ENCODE results near the gene PKDCC. TPM values are rescaled to one million over a fixed set of nuclear protein-coding genes. Genes with fewer than 3 reads are reported as not detected.
A peak's percentile ranks its signal among the peaks of the same experiment; 100 is the strongest.

PKDCC gene
- total and polyA plus RNA-seq, 2 of the 13 experiments (the other 11 are each of a cell fraction or from before 2014, with no cell fraction given) = 52.6 to 58.8 TPM

DNA sequence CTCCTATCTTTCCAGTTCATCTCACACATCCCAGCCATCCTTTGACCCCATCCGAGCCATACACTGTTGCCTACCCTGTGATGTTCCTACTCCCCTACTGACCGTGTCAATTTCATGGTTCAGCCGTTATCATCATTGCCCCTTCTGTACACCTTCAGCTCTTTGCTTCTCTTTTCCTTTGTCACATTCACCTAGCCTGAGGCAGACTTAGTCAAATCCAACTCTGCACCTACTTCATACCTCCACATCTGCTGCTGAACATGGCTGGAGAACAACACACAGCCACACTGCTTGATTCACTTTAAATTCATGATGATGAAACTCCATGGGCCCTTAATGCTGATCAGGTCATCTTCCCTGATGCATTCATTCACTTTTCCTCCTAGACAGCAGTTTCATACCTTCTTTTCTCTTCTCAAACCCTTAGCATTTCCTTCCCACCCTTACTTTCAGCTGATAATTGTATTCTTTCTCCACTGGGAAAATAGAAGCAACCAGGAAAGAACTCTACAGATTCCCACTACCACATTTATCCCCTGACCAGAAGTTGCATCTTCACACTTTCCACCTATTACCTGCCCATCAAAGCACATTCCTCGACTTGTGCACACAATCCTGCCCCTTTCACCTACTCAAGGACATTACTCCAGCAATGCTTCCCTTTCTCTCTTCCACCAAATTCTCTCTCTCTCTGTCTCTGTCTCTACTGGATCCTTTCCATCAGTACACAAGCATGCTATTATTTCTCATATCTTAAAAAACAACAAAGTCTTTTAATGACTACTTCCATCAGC lies 59.6 kb downstream of the PKDCC start (continued):
- no peak for TF ChIP-seq ZSCAN20 (CRISPR knock-in tag; IDR thresholded peaks at IDR 0.05; ENCODE audit: borderline replicate concordance)
- no peak for TF ChIP-seq ZNF598 (CRISPR knock-in tag; IDR thresholded peaks at IDR 0.05; ENCODE audit: borderline replicate concordance)
- TF ChIP-seq FOXK1 (CRISPR knock-in tag; IDR thresholded peaks at IDR 0.05; ENCODE audit: borderline replicate concordance, low read depth) = no peak
- no peak for TF ChIP-seq KDM3A (CRISPR knock-in tag; IDR thresholded peaks at IDR 0.05; ENCODE audit: low read depth)
- TF ChIP-seq REL (CRISPR knock-in tag; conservative IDR thresholded peaks at IDR 0.05) = no peak
- no peak for TF ChIP-seq ZNF138 (CRISPR knock-in tag; IDR thresholded peaks at IDR 0.05; ENCODE audit: low read depth)
- TF ChIP-seq, protein P1, sequence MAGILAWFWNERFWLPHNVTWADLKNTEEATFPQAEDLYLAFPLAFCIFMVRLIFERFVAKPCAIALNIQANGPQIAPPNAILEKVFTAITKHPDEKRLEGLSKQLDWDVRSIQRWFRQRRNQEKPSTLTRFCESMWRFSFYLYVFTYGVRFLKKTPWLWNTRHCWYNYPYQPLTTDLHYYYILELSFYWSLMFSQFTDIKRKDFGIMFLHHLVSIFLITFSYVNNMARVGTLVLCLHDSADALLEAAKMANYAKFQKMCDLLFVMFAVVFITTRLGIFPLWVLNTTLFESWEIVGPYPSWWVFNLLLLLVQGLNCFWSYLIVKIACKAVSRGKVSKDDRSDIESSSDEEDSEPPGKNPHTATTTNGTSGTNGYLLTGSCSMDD (CRISPR knock-in tag; IDR thresholded peaks at IDR 0.05) = no peak
- no peak for TF ChIP-seq DNMT3B (CRISPR knock-in tag; conservative IDR thresholded peaks at IDR 0.05)
- no peak for TF ChIP-seq CC2D1A (CRISPR knock-in tag; IDR thresholded peaks at IDR 0.05)
- TF ChIP-seq FOSL2 (CRISPR knock-in tag; IDR thresholded peaks at IDR 0.05) = no peak; the same call in 1 of the 2 replicates
- no peak for TF ChIP-seq ARNTL (CRISPR knock-in tag; IDR thresholded peaks at IDR 0.05)
- TF ChIP-seq, protein P2, sequence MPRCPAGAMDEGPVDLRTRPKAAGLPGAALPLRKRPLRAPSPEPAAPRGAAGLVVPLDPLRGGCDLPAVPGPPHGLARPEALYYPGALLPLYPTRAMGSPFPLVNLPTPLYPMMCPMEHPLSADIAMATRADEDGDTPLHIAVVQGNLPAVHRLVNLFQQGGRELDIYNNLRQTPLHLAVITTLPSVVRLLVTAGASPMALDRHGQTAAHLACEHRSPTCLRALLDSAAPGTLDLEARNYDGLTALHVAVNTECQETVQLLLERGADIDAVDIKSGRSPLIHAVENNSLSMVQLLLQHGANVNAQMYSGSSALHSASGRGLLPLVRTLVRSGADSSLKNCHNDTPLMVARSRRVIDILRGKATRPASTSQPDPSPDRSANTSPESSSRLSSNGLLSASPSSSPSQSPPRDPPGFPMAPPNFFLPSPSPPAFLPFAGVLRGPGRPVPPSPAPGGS (CRISPR knock-in tag; IDR thresholded peaks at IDR 0.05) = no peak
- TF ChIP-seq TAF15 (IDR thresholded peaks at IDR 0.05; ENCODE audit: low read depth, low read length, poor library complexity, severe bottlenecking) = no peak
- no peak for TF ChIP-seq ZNF839 (CRISPR knock-in tag; IDR thresholded peaks at IDR 0.05; ENCODE audit: borderline replicate concordance)
- TF ChIP-seq ZNF709 (CRISPR knock-in tag; IDR thresholded peaks at IDR 0.05) = no peak
- no peak for TF ChIP-seq ZNF570 (CRISPR knock-in tag; IDR thresholded peaks at IDR 0.05; ENCODE audit: borderline replicate concordance)
- TF ChIP-seq ZNF292 (CRISPR knock-in tag; IDR thresholded peaks at IDR 0.05; ENCODE audit: borderline replicate concordance, low read depth) = peak; percentile 32; the same call in 1 of the 2 replicates
- no peak for TF ChIP-seq CHCHD3 (CRISPR knock-in tag; IDR thresholded peaks at IDR 0.05)
- TF ChIP-seq ZNF274 (CRISPR knock-in tag; IDR thresholded peaks at IDR 0.05) = no peak
- TF ChIP-seq ZNF441 (CRISPR knock-in tag; IDR thresholded peaks at IDR 0.05; ENCODE audit: borderline replicate concordance) = no peak
- no peak for TF ChIP-seq TARDBP (CRISPR knock-in tag; IDR thresholded peaks at IDR 0.05)
- TF ChIP-seq ZNF660 (CRISPR knock-in tag; IDR thresholded peaks at IDR 0.05; ENCODE audit: borderline replicate concordance, low read depth) = no peak
- TF ChIP-seq ZNF136 (CRISPR knock-in tag; IDR thresholded peaks at IDR 0.05; ENCODE audit: low read depth) = no peak
- TF ChIP-seq ZNF782 (CRISPR knock-in tag; IDR thresholded peaks at IDR 0.05; ENCODE audit: borderline replicate concordance) = no peak
- no peak for TF ChIP-seq ZNF552 (CRISPR knock-in tag; IDR thresholded peaks at IDR 0.05; ENCODE audit: borderline replicate concordance)
- TF ChIP-seq FIP1L1 (IDR thresholded peaks at IDR 0.05; ENCODE audit: borderline replicate concordance, insufficient read depth, low read depth, low read length) = no peak

Measured in HepG2 (cell line).